Tibial nerve (tissue), 4 donors: ENCODE results near the gene PNCK. TPM values are rescaled to one million over a fixed set of nuclear protein-coding genes. Genes with fewer than 3 reads are reported as not detected.

Source experiments
- DNase-seq, 2 donors: peaks; one replicate each; pipeline ENCODE4 v3.0.0-alpha.2; 2019; ENCODE audit warnings: low spot score in 2 of 2
- H3K27ac ChIP-seq, 4 donors: fragments of 200-600 bp; sonication (generic) in 3 of 4; one replicate each; pipeline ENCODE4 v1.5.1; 2017 to 2019; ENCODE audit warnings: mild to moderate bottlenecking in 1 of 4
- H3K27me3 ChIP-seq, 2 donors: fragments of 200-600 bp; sonication (generic) in 1 of 2; one replicate each; pipeline versions ENCODE4 v1.5.1 to v1.6.0; 2017 to 2019
- H3K36me3 ChIP-seq, 3 donors: fragments of 200-600 bp; sonication (generic); one replicate each; pipeline ENCODE4 v1.5.1; 2018 to 2019
- H3K4me1 ChIP-seq, 4 donors: fragments of 200-600 bp; sonication (generic) in 3 of 4; one replicate each; pipeline ENCODE4 v1.5.1; 2017 to 2019
- H3K4me3 ChIP-seq, 4 donors: fragments of 200-600 bp; sonication (generic) in 3 of 4; one replicate each; pipeline ENCODE4 v1.5.1; 2017 to 2019; ENCODE audit warnings: mild to moderate bottlenecking in 1 of 4, moderate library complexity in 1 of 4
- H3K9me3 ChIP-seq, 4 donors: fragments of 200-600 bp; sonication (generic) in 3 of 4; one replicate each; pipeline ENCODE4 v1.5.1; 2017 to 2019
- CTCF ChIP-seq, 5 experiments: fragments of 200-600 bp in 3 of 5; fragments of 450-650 bp in 2 of 5; sonication (generic) in 3 of 5; IDR thresholded peaks; one replicate each; pipeline ENCODE4 v1.5.1; 2016 to 2019; ENCODE audit warnings: antibody characterized with exemption in 5 of 5, mild to moderate bottlenecking in 3 of 5, moderate library complexity in 2 of 5
- EP300 ChIP-seq, 2 donors: sonication (generic); formaldehyde crosslinking; IDR thresholded peaks; one replicate each; pipeline ENCODE4 v1.6.1; 2017; ENCODE audit warnings: antibody characterized with exemption in 2 of 2, mild to moderate bottlenecking in 1 of 2
- POLR2A ChIP-seq, 2 donors: fragments of 450-650 bp; IDR thresholded peaks; one replicate each; pipeline ENCODE4 v1.6.1; 2017; ENCODE audit warnings: antibody characterized with exemption in 2 of 2, mild to moderate bottlenecking in 2 of 2, moderate library complexity in 2 of 2
- WGBS, 2 donors: methylation state at CpG; one replicate each; pipeline ENCODE4 v1.1.5; 2018; 5-methylcytosine and 5-hydroxymethylcytosine counted together
- total RNA-seq, 4 donors: library from RNA; depleted of rRNA; stranded (reverse); fragments of >200 nt; gene quantifications; one replicate each; pipeline ENCODE4 v1.1.0, GENCODE V29; 2016

Gene PNCK
- total RNA-seq, 4 donors from 2014 or later = 0.63 to 4.5 (median 3.6) TPM; not detected in 1

- Histone ChIP-seq H3K4me1 (no peaks in the 10 kb centered on the region), H3K27me3 (no peaks in the 10 kb centered on the region), H3K27ac (no peak overlapping the region), H3K4me3 (no peak overlapping the region), H3K36me3 (no peaks in the 10 kb centered on the region), H3K9me3 (peaks cover 0 to 10% (median 1%) of the 10 kb centered on the region in 4 donors)
- 87% methylated on average over 6 of the region's 7 CpGs; no CpG with 5 or more reads in 1 of the 2 donors for WGBS, 2 donors
- TF ChIP-seq POLR2A (IDR thresholded peaks at IDR 0.05) (no peak), EP300 (IDR thresholded peaks at IDR 0.05) (no peak), CTCF (IDR thresholded peaks at IDR 0.05) (no peak)
- no peak for DNase-seq
These were observed 41.0 kb downstream of the PNCK start for GRCh38 chrX:153632595-153632946.

DNA sequence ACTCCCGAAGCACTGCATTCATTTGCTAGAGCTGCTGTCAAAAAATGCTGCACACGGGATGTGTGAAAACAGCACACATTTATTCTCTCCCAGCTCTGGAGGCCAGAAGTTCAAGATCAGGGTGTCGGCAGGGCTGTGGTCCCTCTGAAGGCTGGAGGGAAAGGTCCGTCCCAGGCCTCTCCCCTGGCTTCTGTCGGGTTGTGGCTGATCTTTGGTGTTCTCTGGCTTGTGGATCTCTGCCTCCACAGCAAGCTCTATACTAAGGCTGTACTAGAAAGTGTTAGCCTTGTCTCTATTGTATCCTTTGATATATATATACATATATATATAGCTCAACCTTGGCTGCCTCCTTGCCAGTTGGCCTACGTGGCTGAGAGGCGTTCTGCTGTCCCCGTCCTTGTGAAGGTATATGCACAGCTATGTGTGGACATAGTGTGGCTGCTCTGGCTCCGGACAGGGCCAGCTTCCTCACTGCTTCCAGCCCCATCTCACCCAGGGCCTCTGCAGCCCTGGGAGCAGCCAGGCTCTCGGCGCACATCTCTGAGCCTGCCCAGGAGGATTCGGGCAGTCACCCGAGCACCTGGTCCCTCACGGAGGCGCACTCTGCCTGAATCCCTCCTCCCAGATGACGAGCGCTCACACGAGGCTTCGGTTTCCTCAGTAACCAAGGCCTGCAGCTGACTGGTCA lies 41.6 kb downstream of the PNCK start:
- Histone ChIP-seq H3K36me3 (no peaks in the 10 kb centered on the region), H3K27me3 (no peaks in the 10 kb centered on the region), H3K9me3 (peaks cover 0 to 10% (median 1%) of the 10 kb centered on the region in 4 donors), H3K4me1 (no peaks in the 10 kb centered on the region), H3K27ac (no peak overlapping the region), H3K4me3 (no peak overlapping the region)
- 87 to 88% methylated on average over 5 to 19 of the region's 19 CpGs for WGBS, 2 donors
- no peak for TF ChIP-seq EP300 (IDR thresholded peaks at IDR 0.05)
- TF ChIP-seq POLR2A (IDR thresholded peaks at IDR 0.05) = no peak
- TF ChIP-seq CTCF (IDR thresholded peaks at IDR 0.05) = no peak
- DNase-seq = no peak

- Histone ChIP-seq H3K27me3 (no peaks in the 10 kb centered on the region), H3K36me3 (no peaks in the 10 kb centered on the region), H3K27ac (no peak overlapping the region), H3K4me3 (no peak overlapping the region), H3K4me1 (no peaks in the 10 kb centered on the region), H3K9me3 (peaks cover 0 to 10% (median 1%) of the 10 kb centered on the region in 4 donors)
- TF ChIP-seq CTCF (IDR thresholded peaks at IDR 0.05) (no peak), EP300 (IDR thresholded peaks at IDR 0.05) (no peak), POLR2A (IDR thresholded peaks at IDR 0.05) (no peak)
- 89 to 96% methylated on average over 2 of the region's 2 CpGs for WGBS, 2 donors
- DNase-seq = no peak
These were observed 42.3 kb downstream of the PNCK start for GRCh38 chrX:153631346-153631745.

DNA sequence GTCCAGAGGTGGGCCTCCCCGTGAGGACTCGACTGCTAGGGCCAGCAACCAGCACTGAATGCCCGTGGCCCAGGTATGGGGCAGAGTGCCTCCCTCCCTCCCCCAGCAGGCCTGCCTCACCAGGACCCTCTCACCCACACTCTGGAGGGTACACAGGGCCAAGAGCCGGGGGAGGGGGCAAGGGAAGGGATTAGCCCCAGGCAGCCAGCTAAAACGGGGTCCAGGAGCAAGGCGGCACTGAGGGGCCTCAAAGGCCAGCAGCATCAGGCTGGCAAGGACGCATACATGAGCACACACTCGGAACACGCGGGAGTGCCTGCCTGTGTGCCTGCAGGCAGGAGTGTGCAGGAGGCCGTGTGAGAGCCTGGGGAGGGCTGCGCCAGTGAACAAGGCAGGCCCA lies 44.9 kb downstream of the PNCK start:
- Histone ChIP-seq H3K4me3 (no peak overlapping the region), H3K9me3 (peaks cover 0 to 10% (median 1%) of the 10 kb centered on the region in 4 donors), H3K27ac (no peak overlapping the region), H3K36me3 (no peaks in the 10 kb centered on the region), H3K27me3 (peaks cover 0 to 9% of the 10 kb centered on the region in 2 donors), H3K4me1 (no peaks in the 10 kb centered on the region)
- WGBS, 2 donors = 80 to 88% methylated on average over 1 to 11 of the region's 12 CpGs
- TF ChIP-seq EP300 (IDR thresholded peaks at IDR 0.05) (no peak), CTCF (IDR thresholded peaks at IDR 0.05) (no peak), POLR2A (IDR thresholded peaks at IDR 0.05) (no peak)
- DNase-seq = no peak

- WGBS, 2 donors = 95% methylated on average over 7 to 8 of the region's 8 CpGs
- Histone ChIP-seq H3K27me3 (peaks cover 0 to 14% of the 10 kb centered on the region in 2 donors), H3K27ac (no peak overlapping the region), H3K9me3 (peaks cover 0 to 10% (median 1%) of the 10 kb centered on the region in 4 donors), H3K4me3 (no peak overlapping the region), H3K4me1 (no peaks in the 10 kb centered on the region), H3K36me3 (no peaks in the 10 kb centered on the region)
- DNase-seq = no peak
- TF ChIP-seq POLR2A (IDR thresholded peaks at IDR 0.05) (no peak), EP300 (IDR thresholded peaks at IDR 0.05) (no peak), CTCF (IDR thresholded peaks at IDR 0.05) (no peak)
These were observed 45.5 kb downstream of the PNCK start for GRCh38 chrX:153628129-153628528.
